Fibroblast of the aortic adventitia (primary cell): ENCODE data around the gene STARD3. TPM values are rescaled to one million over a fixed set of nuclear protein-coding genes. Genes with fewer than 3 reads are reported as not detected.

Source experiments
- DNase-seq: peaks from one replicate; pipeline ENCODE4 v3.0.0-alpha.2; 2010; ENCODE audit warnings: low read depth
- H3K4me3 ChIP-seq: 2 replicates; pipeline ENCODE4 v1.5.1; 2011; ENCODE audit warnings: low read depth, mild to moderate bottlenecking, control low read depth, low read length, moderate library complexity
- CTCF ChIP-seq: IDR thresholded peaks from 2 replicates; pipeline ENCODE4 v1.5.1; 2011; ENCODE audit warnings: mild to moderate bottlenecking, low read length, control low read depth, inconsistent platforms; ENCODE audit not compliant: insufficient read depth
- total RNA-seq: library from RNA; depleted of rRNA; stranded (reverse); fragments of >200 nt; gene quantifications from 2 replicates; pipeline ENCODE4 v1.2.3, GENCODE V29; 2012; ENCODE audit warnings: low replicate concordance

The STARD3 gene
- total RNA-seq, 1 donor = 20.8 TPM

- TF ChIP-seq CTCF = no peak
- DNase-seq = peak; percentile 6
These were observed 31.2 kb upstream of the STARD3 start for GRCh38 chr17:39605492-39606433.

GRCh38 chr17:39606434-39607056, 30.4 kb upstream of the STARD3 start:
- H3K4me3 ChIP-seq = no peak overlapping the region
- TF ChIP-seq CTCF = no peak
- DNase-seq = no peak

More at GRCh38 chr17:39605492-39606433, 31.2 kb upstream of the STARD3 start:
- no peak overlapping the region for H3K4me3 ChIP-seq

GRCh38 chr17:39607057-39607850, 29.7 kb upstream of the STARD3 start:
- DNase-seq = no peak

GRCh38 chr17:39607851-39608130, 29.2 kb upstream of the STARD3 start, which contains the start of gene NEUROD2:
Gene NEUROD2 (minus strand): TSS chr17:39607920. CDS start chr17:39606599, 1,321 bp downstream.
- TF ChIP-seq CTCF = no peak
- DNase-seq = no peak
- H3K4me3 ChIP-seq = no peak within 1 kb of the TSS

More at GRCh38 chr17:39607057-39607850, 29.7 kb upstream of the STARD3 start:
- no peak overlapping the region for H3K4me3 ChIP-seq
- TF ChIP-seq CTCF = no peak

- no peak for DNase-seq
- no peak overlapping the region for H3K4me3 ChIP-seq
- no peak for TF ChIP-seq CTCF
These were observed 28.6 kb upstream of the STARD3 start for GRCh38 chr17:39608142-39608981.
